ENCODE data around the gene NUMA1. TPM values are rescaled to one million over a fixed set of nuclear protein-coding genes. Genes with fewer than 3 reads are reported as not detected.

The NUMA1 gene
- total RNA-seq, 3 donors from 2014 or later (not counting 1 experiment from before 2014, with no cell fraction given): 261 to 290 (median 262) TPM

DNA sequence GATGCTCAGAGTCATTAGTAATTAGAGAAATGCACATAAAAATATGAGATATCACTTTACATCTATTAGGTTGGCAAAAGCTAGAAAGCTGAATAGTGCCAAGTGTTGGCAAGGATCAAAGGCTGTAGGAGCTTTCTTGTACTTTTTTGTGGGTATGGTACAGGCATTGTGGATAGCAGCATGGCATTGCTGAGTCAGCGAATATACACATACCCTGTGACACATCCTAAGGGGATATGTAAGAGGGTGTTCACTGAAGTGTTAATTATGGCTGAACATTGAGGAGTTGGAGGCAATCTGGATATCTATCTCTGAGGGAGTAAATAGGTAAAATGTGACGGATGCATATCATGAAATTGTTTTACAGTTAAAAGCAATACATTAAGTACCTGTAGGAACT is 108.7 kb downstream of the NUMA1 start:
- TF ChIP-seq CTCF (IDR thresholded peaks at IDR 0.05): no peak
- H3K4me3 ChIP-seq (ENCODE audit: low read length): no peak overlapping the region
- WGBS (ENCODE audit: insufficient coverage): 100% methylated on average over 2 of the region's 2 CpGs
- intact Hi-C loops (cut with micrococcal nuclease): no loop called here
- no peaks in the 10 kb centered on the region for H3K27me3 ChIP-seq (ENCODE audit: control insufficient read depth, insufficient read depth, low read length)
- no peak overlapping the region for H3K27ac Mint-ChIP-seq
- no peaks in the 10 kb centered on the region for H3K9me3 Mint-ChIP-seq
- no peaks in the 10 kb centered on the region for H3K4me1 ChIP-seq (ENCODE audit: control insufficient read depth, insufficient read depth, low read length)
- H3K9me3 ChIP-seq (ENCODE audit: control insufficient read depth, insufficient read depth, low read length): no peaks in the 10 kb centered on the region
- no peaks in the 10 kb centered on the region for H3K4me1 Mint-ChIP-seq
- peaks cover 19% of the 10 kb centered on the region for H3K36me3 ChIP-seq (ENCODE audit: control insufficient read depth, insufficient read depth, low read length)
- H3K4me3 Mint-ChIP-seq: no peak overlapping the region
- no peaks in the 10 kb centered on the region for H3K36me3 Mint-ChIP-seq
- H3K27ac ChIP-seq (ENCODE audit: low read length): no peak overlapping the region
- DNase-seq (no peak), ATAC-seq (no peak)
- H3K27me3 Mint-ChIP-seq (ENCODE audit: low read depth in 2 of 2): no peaks in the 10 kb centered on the region

DNA sequence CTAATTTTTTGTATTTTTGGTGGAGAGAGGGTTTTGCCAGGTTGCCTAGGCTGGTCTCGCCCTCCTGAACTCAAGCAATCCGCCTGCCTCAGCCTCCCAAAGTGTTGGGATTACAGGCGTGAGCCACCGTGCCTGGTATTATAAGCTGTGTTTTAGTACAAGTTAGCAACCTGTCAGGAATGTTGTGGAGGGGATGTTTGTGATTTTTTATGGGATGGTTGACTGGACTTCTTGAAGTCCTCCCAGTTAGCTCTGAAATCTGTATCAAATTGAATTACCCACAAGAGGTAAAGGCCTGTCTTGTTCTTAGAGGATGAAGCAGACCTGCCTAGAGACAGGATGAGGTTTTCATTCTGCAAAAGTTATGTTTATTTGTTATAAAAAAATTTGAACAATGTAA is 115.7 kb downstream of the NUMA1 start:
- Mint-ChIP-seq H3K36me3 (no peaks in the 10 kb centered on the region), H3K27me3 (ENCODE audit: low read depth in 2 of 2) (no peaks in the 10 kb centered on the region)

DNA sequence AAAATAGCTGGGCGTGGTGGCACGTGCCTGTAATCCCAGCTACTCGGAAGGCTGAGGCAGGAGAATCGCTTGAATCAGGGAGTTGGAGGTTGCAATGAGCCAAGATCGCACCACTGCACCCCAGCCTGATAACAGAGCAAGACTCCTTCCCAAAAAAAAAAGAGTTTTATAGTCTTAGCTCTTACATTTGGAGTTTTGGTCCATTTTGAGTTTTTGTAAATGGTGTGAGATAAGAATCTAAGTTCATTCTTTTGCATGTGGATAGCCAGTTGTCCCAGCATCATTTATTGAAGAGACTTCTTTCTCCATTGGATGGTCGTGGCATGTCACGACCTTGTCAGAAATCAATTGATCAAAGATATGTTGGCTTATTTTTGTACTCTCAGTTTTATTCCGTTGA is 116.9 kb downstream of the NUMA1 start:
- H3K9me3 Mint-ChIP-seq: no peaks in the 10 kb centered on the region
- H3K4me1 ChIP-seq (ENCODE audit: control insufficient read depth, insufficient read depth, low read length): no peaks in the 10 kb centered on the region
- H3K4me3 ChIP-seq (ENCODE audit: low read length): no peak overlapping the region
- H3K4me3 Mint-ChIP-seq: no peak overlapping the region
- no peaks in the 10 kb centered on the region for H3K27me3 ChIP-seq (ENCODE audit: control insufficient read depth, insufficient read depth, low read length)
- TF ChIP-seq CTCF (IDR thresholded peaks at IDR 0.05): no peak
- intact Hi-C loops (cut with micrococcal nuclease): no loop called here
- H3K36me3 Mint-ChIP-seq: no peaks in the 10 kb centered on the region
- peaks cover 10 to 27% of the 10 kb centered on the region in 2 donors for H3K4me1 Mint-ChIP-seq
- H3K9me3 ChIP-seq (ENCODE audit: control insufficient read depth, insufficient read depth, low read length): peaks cover 3% of the 10 kb centered on the region
- 99% methylated on average over 8 of the region's 8 CpGs for WGBS (ENCODE audit: insufficient coverage)
- H3K27me3 Mint-ChIP-seq (ENCODE audit: low read depth in 2 of 2): no peaks in the 10 kb centered on the region
- ATAC-seq (no peak), DNase-seq (no peak)
- peak overlapping the region in 1 of 2 donors; percentile 53 for H3K27ac Mint-ChIP-seq
- H3K27ac ChIP-seq (ENCODE audit: low read length): no peak overlapping the region
- peaks cover 22% of the 10 kb centered on the region for H3K36me3 ChIP-seq (ENCODE audit: control insufficient read depth, insufficient read depth, low read length)

More for the DNA sequence above, 115.7 kb downstream of the NUMA1 start:
- ATAC-seq (no peak), DNase-seq (no peak)
- no peaks in the 10 kb centered on the region for H3K4me1 ChIP-seq (ENCODE audit: control insufficient read depth, insufficient read depth, low read length)
- H3K27ac ChIP-seq (ENCODE audit: low read length): no peak overlapping the region
- H3K9me3 ChIP-seq (ENCODE audit: control insufficient read depth, insufficient read depth, low read length): peaks cover 3% of the 10 kb centered on the region
- no peaks in the 10 kb centered on the region for H3K27me3 ChIP-seq (ENCODE audit: control insufficient read depth, insufficient read depth, low read length)
- no peak for TF ChIP-seq CTCF (IDR thresholded peaks at IDR 0.05)
- 97% methylated on average over 4 of the region's 4 CpGs for WGBS (ENCODE audit: insufficient coverage)
- H3K27ac Mint-ChIP-seq: no peak overlapping the region
- H3K9me3 Mint-ChIP-seq: no peaks in the 10 kb centered on the region
- intact Hi-C loops (cut with micrococcal nuclease): no loop called here
- H3K4me1 Mint-ChIP-seq: peaks cover 10 to 20% of the 10 kb centered on the region in 2 donors
- no peak overlapping the region for H3K4me3 ChIP-seq (ENCODE audit: low read length)
- H3K36me3 ChIP-seq (ENCODE audit: control insufficient read depth, insufficient read depth, low read length): peaks cover 23% of the 10 kb centered on the region
- H3K4me3 Mint-ChIP-seq: no peak overlapping the region

GRCh38 chr11:71962428-71963038 is 117.8 kb downstream of the NUMA1 start:
- no peak overlapping the region for H3K4me3 ChIP-seq (ENCODE audit: low read length)
- Mint-ChIP-seq H3K27me3 (ENCODE audit: low read depth in 2 of 2) (no peaks in the 10 kb centered on the region), H3K4me3 (no peak overlapping the region), H3K36me3 (no peaks in the 10 kb centered on the region), H3K27ac (peak overlapping the region; percentile 75 to 81), H3K4me1 (peaks cover 11 to 34% of the 10 kb centered on the region in 2 donors), H3K9me3 (no peaks in the 10 kb centered on the region)
- intact Hi-C loops (cut with micrococcal nuclease): no loop called here
- peak overlapping the region; percentile 33 for H3K27ac ChIP-seq (ENCODE audit: low read length)
- no peaks in the 10 kb centered on the region for H3K4me1 ChIP-seq (ENCODE audit: control insufficient read depth, insufficient read depth, low read length)
- ATAC-seq (peak; percentile 71 to 91 (median 83)), DNase-seq (no peak)
- peaks cover 22% of the 10 kb centered on the region for H3K36me3 ChIP-seq (ENCODE audit: control insufficient read depth, insufficient read depth, low read length)
- no CpG with 5 or more reads among the region's 2 CpGs for WGBS (ENCODE audit: insufficient coverage)
- no peak for TF ChIP-seq CTCF (IDR thresholded peaks at IDR 0.05)
- H3K9me3 ChIP-seq (ENCODE audit: control insufficient read depth, insufficient read depth, low read length): peaks cover 3% of the 10 kb centered on the region
- no peaks in the 10 kb centered on the region for H3K27me3 ChIP-seq (ENCODE audit: control insufficient read depth, insufficient read depth, low read length)
